ENCODE results near the gene TTLL8. TPM values are rescaled to one million over a fixed set of nuclear protein-coding genes. Genes with fewer than 3 reads are reported as not detected.

The TTLL8 gene
- total and polyA plus RNA-seq, 2 donors (not counting 3 experiments of a cell fraction or from before 2014, with no cell fraction given), result not detected

DNA sequence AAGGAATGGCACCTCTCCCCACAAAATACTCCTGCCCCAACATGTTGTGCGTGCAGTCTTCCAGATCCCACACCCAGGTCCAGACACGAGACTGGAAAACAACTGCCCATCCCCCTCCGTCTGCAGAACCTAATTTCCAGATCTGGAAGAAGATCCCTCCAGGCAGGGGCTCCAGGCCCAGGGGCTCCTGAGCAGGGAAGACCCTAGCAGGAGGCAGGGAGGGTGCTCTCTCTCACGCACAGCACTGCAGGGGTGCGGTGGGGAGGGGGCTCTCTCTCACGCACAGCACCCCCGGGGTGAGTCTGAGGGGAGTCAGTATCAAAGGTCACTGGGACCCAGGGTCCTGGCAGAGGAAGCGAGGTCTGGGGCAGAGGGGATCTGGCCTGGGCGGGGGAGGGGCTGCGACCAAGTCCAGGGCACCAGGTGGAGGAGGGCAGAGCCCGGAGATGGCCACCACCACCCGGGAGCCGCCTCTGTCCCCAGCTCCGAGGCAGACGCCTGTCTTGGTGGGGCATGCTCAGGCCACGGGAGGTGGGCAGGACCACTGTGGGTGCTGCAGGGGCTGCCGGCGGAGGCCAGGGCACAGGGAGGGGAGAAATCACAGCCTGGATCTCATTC is 25.5 kb upstream of the TTLL8 start:
- no peaks in the 10 kb centered on the region for H3K9me1 ChIP-seq (replicated peaks; ENCODE audit: control insufficient read depth, extremely low read depth, insufficient read depth, low read length)
- BruUV-seq (replicated peaks), result no TSS peak
- FAIRE-seq, result no peak
- no peak for DNase-seq (ENCODE audit: low read depth, low spot score)
- no peaks in the 10 kb centered on the region for H4K20me1 ChIP-seq (replicated peaks; ENCODE audit: control insufficient read depth, extremely low read depth, insufficient read depth, low read length)
- H3K27ac ChIP-seq (ENCODE audit: insufficient read depth, low read depth, low read length), result no peak overlapping the region
- intact Hi-C loops (cut with micrococcal nuclease) (no loop called here), dilution Hi-C loops (cut with MboI; ENCODE audit: extremely low pct_ligation_motif_present, low sequenced_read_pairs) (no loop called here)
- H3K9ac ChIP-seq (replicated peaks; ENCODE audit: extremely low read depth, insufficient read depth, low read length), result no peak overlapping the region
- CTCF ChIA-PET, result interaction anchor here (1.6 kb wide), 1 partner anchor 10 kb away, joined by 4 read pairs; no protein-coding TSS in a partner anchor
- POLR2A ChIA-PET, result no interaction called here
- no peaks in the 10 kb centered on the region for H3K36me3 ChIP-seq (ENCODE audit: control insufficient read depth in 2 of 2, extremely low read depth in 1 of 2, insufficient read depth in 2 of 2, low read length in 2 of 2)
- H3K9me3 ChIP-seq (replicated peaks; ENCODE audit: control insufficient read depth, insufficient read depth, low read length), result no peaks in the 10 kb centered on the region
- H3K27me3 ChIP-seq (ENCODE audit: control insufficient read depth in 2 of 2, insufficient read depth in 2 of 2, low read length in 2 of 2), result peaks cover 0 to 6% of the 10 kb centered on the region in 2 experiments
- H3K4me3 ChIP-seq (replicated peaks in 1 of 3; ENCODE audit: insufficient read depth in 1 of 3, low read depth in 1 of 3, low read length in 3 of 3), result no peak overlapping the region
- TF ChIP-seq EZH2 (IDR thresholded peaks at IDR 0.05; ENCODE audit: borderline replicate concordance, low read depth, low read length, severe bottlenecking) (no peak), GATA2 (IDR thresholded peaks at IDR 0.05; ENCODE audit: insufficient read depth, insufficient read length, low read depth, low read length) (no peak), MYC (IDR thresholded peaks at IDR 0.05; ENCODE audit: low read depth, low read length) (no peak), POLR2A (IDR thresholded peaks at IDR 0.05; ENCODE audit: low read depth, low read length) (no peak), POLR2AphosphoS5 (IDR thresholded peaks at IDR 0.05; ENCODE audit: insufficient read depth, low read depth, low read length) (no peak), FOS (IDR thresholded peaks at IDR 0.05; ENCODE audit: borderline replicate concordance, insufficient read depth, low read length) (no peak), JUN (IDR thresholded peaks at IDR 0.05; ENCODE audit: borderline replicate concordance, insufficient read depth, insufficient read length, low read depth) (no peak)
- TF ChIP-seq, protein P1, sequence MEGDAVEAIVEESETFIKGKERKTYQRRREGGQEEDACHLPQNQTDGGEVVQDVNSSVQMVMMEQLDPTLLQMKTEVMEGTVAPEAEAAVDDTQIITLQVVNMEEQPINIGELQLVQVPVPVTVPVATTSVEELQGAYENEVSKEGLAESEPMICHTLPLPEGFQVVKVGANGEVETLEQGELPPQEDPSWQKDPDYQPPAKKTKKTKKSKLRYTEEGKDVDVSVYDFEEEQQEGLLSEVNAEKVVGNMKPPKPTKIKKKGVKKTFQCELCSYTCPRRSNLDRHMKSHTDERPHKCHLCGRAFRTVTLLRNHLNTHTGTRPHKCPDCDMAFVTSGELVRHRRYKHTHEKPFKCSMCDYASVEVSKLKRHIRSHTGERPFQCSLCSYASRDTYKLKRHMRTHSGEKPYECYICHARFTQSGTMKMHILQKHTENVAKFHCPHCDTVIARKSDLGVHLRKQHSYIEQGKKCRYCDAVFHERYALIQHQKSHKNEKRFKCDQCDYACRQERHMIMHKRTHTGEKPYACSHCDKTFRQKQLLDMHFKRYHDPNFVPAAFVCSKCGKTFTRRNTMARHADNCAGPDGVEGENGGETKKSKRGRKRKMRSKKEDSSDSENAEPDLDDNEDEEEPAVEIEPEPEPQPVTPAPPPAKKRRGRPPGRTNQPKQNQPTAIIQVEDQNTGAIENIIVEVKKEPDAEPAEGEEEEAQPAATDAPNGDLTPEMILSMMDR (IDR thresholded peaks at IDR 0.05; ENCODE audit: extremely low read depth in 1 of 2, insufficient read depth in 1 of 2, low read depth in 1 of 2, low read length in 2 of 2), result no peak
- TF ChIP-seq, protein P2, sequence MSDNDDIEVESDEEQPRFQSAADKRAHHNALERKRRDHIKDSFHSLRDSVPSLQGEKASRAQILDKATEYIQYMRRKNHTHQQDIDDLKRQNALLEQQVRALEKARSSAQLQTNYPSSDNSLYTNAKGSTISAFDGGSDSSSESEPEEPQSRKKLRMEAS (IDR thresholded peaks at IDR 0.05; ENCODE audit: insufficient read depth, insufficient read length), result no peak
- H3K4me1 ChIP-seq (ENCODE audit: control insufficient read depth, extremely low read depth, insufficient read depth, low read length), result no peaks in the 10 kb centered on the region
- no peak overlapping the region for H2AFZ ChIP-seq (ENCODE audit: low read depth, low read length)
- H3K79me2 ChIP-seq (ENCODE audit: control insufficient read depth, insufficient read depth, low read length), result no peaks in the 10 kb centered on the region
- no peak overlapping the region for H3K4me2 ChIP-seq (ENCODE audit: insufficient read depth, low read length)
